Thoracic aorta endothelial cell (primary cell): ENCODE results near the gene SNURF. TPM values are rescaled to one million over a fixed set of nuclear protein-coding genes. Genes with fewer than 3 reads are reported as not detected.

ENCODE experiments used
- small RNA-seq: library from RNA; depleted of rRNA; stranded (forward); fragments of <200 nt; gene quantifications from one replicate; pipeline ENCODE3, GENCODE V24; 2012
- total RNA-seq: library from RNA; depleted of rRNA; stranded (reverse); fragments of >200 nt; gene quantifications from 2 replicates; pipeline ENCODE4 v1.2.3, GENCODE V29; 2012

Gene SNURF, protein sequence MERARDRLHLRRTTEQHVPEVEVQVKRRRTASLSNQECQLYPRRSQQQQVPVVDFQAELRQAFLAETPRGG
- total RNA-seq, result 11.4 and 13.3 TPM in 2 replicates

DNA sequence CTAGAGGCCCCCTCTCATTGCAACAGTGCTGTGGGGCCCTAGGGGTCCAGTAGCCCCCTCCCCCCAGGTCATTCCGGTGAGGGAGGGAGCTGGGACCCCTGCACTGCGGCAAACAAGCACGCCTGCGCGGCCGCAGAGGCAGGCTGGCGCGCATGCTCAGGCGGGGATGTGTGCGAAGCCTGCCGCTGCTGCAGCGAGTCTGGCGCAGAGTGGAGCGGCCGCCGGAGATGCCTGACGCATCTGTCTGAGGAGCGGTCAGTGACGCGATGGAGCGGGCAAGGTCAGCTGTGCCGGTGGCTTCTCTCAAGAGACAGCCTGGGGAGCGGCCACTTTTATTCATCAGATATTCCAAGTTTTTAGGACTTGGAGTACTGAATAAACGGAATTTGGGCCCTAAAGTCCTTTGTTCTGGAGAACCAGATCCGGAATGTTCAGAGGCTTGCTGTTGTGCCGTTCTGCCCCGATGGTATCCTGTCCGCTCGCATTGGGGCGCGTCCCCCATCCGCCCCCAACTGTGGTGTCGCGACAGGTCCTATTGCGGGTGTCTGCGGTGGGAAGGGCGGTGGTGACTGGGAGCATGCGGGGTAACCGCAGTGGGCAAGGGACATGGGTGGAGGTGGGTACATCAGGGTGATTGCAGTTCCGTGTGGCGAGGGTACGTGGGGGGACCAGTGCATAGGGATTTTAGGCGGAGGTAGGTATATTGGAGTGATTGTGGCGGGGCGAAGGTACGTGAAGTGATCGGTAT is at the start of gene SNURF, which contains the start of gene SNRPN:
Gene SNURF, plus strand, starts transcription at position 205 of the 748 bp plus-strand sequence. Its CDS starts 62 bp downstream, at position 267.
Gene SNRPN, plus strand, starts transcription at position 205 of the 748 bp plus-strand sequence. CDS start 19,467 bp downstream, outside the sequence.

Small RNA genes lying within 50 kb of the gene (small RNA-seq; reads per million reads assigned to genes)
- not detected for gene AC090602.1
- not detected for gene AC124312.4
- not detected for gene AC124312.5

Other genes with a start within 250 kb of the SNURF start
- 91.8 and 126 TPM in 2 replicates for gene SNRPN, start within 50 bp of the SNURF start, total RNA-seq